Caco-2 (cell line): ENCODE measurements around the gene IPP. TPM values are rescaled to one million over a fixed set of nuclear protein-coding genes. Genes with fewer than 3 reads are reported as not detected.
A peak's percentile ranks its signal among the peaks of the same experiment; 100 is the strongest.

ENCODE experiments used
- BruUV-seq: library from RNA; stranded (reverse); fragments of 400-500 nt; replicated peaks from 2 replicates; lab custom pipeline; 2021; lab: Mats Ljungman, UMichigan
- CTCF ChIA-PET: fragments of 300-600 bp; sonication (Branson Sonifier 250); formaldehyde crosslinking; loops from one replicate; lab custom pipeline; 2022; ENCODE audit warnings: antibody characterized with exemption; lab: Charles Lee
- POLR2A ChIA-PET: fragments of 300-600 bp; sonication (Branson Sonifier 250); formaldehyde crosslinking; loops from one replicate; lab custom pipeline; 2022; ENCODE audit warnings: antibody characterized with exemption; lab: Charles Lee
- DNase-seq, 2 experiments: peaks; one replicate each; pipeline versions ENCODE4 v3.0.0 to v3.0.0-alpha.2; 2020 to 2022
- H3K27me3 ChIP-seq: replicated peaks from 2 replicates; pipeline ENCODE4 v1.6.0; 2011; ENCODE audit warnings: low read length; ENCODE audit not compliant: control insufficient read depth, insufficient read depth
- H3K36me3 ChIP-seq: 2 replicates; pipeline ENCODE4 v1.5.1; 2011; ENCODE audit warnings: low read length; ENCODE audit not compliant: control insufficient read depth, insufficient read depth
- H3K4me1 ChIP-seq: fragments of 250-450 bp; sonication (Bioruptor Pico); 2 replicates; pipeline ENCODE4 v1.5.1; 2020; ENCODE audit warnings: mild to moderate bottlenecking
- H3K4me3 ChIP-seq: 2 replicates; pipeline ENCODE4 v1.5.1; 2011; ENCODE audit warnings: low read depth, mild to moderate bottlenecking, control low read depth, low read length
- H3K9me3 ChIP-seq: fragments of 250-450 bp; sonication (Bioruptor Pico); 2 replicates; pipeline ENCODE4 v1.5.1; 2020; ENCODE audit warnings: mild to moderate bottlenecking, moderate library complexity
- H3K27ac Mint-ChIP-seq: one replicate; pipeline ENCODE4 v1.8.0; 2022; ENCODE audit warnings: mixed read lengths; ENCODE audit not compliant: unreplicated experiment
- H3K27me3 Mint-ChIP-seq: one replicate; pipeline ENCODE4 v1.8.0; 2022; ENCODE audit warnings: mixed read lengths; ENCODE audit not compliant: insufficient read depth, unreplicated experiment
- H3K36me3 Mint-ChIP-seq: one replicate; pipeline ENCODE4 v1.8.0; 2022; ENCODE audit warnings: mild to moderate bottlenecking, mixed read lengths; ENCODE audit not compliant: insufficient read depth, unreplicated experiment
- H3K4me1 Mint-ChIP-seq: one replicate; pipeline ENCODE4 v1.8.0; 2022; ENCODE audit warnings: low read depth, mixed read lengths; ENCODE audit not compliant: unreplicated experiment
- H3K4me3 Mint-ChIP-seq: one replicate; pipeline ENCODE4 v1.8.0; 2022; ENCODE audit warnings: mild to moderate bottlenecking, moderate library complexity, mixed read lengths; ENCODE audit not compliant: unreplicated experiment
- H3K9me3 Mint-ChIP-seq: one replicate; pipeline ENCODE4 v1.8.0; 2022; ENCODE audit warnings: mixed read lengths; ENCODE audit not compliant: unreplicated experiment
- intact Hi-C: fragments of 100-400 bp; cut with micrococcal nuclease; formaldehyde crosslinking; loops from one replicate; pipeline ENCODE4 v1.10.0; 2022; ENCODE audit not compliant: unreplicated experiment
- total RNA-seq: library from RNA; stranded (reverse); gene quantifications from 2 replicates; pipeline ENCODE4 v1.2.3, GENCODE V29; 2022
- TF ChIP-seq, protein P1 (sequence below), 2 experiments: fragments of 200-600 bp in 1 of 2; IDR thresholded peaks; 1 replicate in 1 of 2; 2 replicates in 1 of 2; pipeline versions ENCODE4 v1.5.1 to v1.8.0; 2011 to 2022; ENCODE audit warnings: antibody characterized with exemption in 1 of 2, control low read depth in 1 of 2, inconsistent platforms in 1 of 2, low read depth in 1 of 2, low read length in 1 of 2, mild to moderate bottlenecking in 1 of 2, moderate library complexity in 1 of 2; ENCODE audit not compliant: insufficient read depth in 1 of 2, severe bottlenecking in 1 of 2, unreplicated experiment in 1 of 2

IPP gene
- total RNA-seq, 1 experiment from 2014 or later, result 7.6 TPM

DNA sequence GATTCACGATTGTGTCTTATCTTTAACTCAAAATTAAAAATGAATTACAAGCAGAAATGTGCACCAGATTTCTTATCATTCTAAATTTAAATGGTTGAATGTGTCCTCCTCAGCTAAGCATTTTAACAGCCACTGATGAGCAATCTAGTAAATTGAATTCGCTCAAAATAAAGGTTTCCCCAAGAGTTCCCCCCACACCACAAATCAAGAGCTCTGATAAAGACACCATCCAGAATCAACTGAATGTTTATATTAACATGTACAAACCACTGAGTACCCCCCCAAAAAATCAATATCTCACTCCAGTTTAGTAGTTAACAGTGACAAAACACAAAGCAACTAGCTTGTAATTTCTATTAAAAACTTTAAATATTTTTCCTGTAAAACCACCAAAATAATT, 66.1 kb downstream of the IPP start:
- CTCF ChIA-PET, result no interaction called here
- H3K4me1 Mint-ChIP-seq, result no peaks in the 10 kb centered on the region
- no peaks in the 10 kb centered on the region for H3K9me3 ChIP-seq

GRCh38 chr1:45682942-45683341, 67.5 kb downstream of the IPP start:
- H3K4me1 ChIP-seq, result no peaks in the 10 kb centered on the region; the same call in 1 of the 2 replicates
- H3K4me3 ChIP-seq, result no peak overlapping the region
- no peak overlapping the region for H3K27ac Mint-ChIP-seq
- TF ChIP-seq, protein P1, sequence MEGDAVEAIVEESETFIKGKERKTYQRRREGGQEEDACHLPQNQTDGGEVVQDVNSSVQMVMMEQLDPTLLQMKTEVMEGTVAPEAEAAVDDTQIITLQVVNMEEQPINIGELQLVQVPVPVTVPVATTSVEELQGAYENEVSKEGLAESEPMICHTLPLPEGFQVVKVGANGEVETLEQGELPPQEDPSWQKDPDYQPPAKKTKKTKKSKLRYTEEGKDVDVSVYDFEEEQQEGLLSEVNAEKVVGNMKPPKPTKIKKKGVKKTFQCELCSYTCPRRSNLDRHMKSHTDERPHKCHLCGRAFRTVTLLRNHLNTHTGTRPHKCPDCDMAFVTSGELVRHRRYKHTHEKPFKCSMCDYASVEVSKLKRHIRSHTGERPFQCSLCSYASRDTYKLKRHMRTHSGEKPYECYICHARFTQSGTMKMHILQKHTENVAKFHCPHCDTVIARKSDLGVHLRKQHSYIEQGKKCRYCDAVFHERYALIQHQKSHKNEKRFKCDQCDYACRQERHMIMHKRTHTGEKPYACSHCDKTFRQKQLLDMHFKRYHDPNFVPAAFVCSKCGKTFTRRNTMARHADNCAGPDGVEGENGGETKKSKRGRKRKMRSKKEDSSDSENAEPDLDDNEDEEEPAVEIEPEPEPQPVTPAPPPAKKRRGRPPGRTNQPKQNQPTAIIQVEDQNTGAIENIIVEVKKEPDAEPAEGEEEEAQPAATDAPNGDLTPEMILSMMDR (IDR thresholded peaks at IDR 0.05; ENCODE audit: insufficient read depth in 1 of 2, low read depth in 1 of 2, low read length in 1 of 2, severe bottlenecking in 1 of 2, unreplicated experiment in 1 of 2), result no peak
- H3K27me3 ChIP-seq, result no peaks in the 10 kb centered on the region
- no TSS peak for BruUV-seq
- H3K27me3 Mint-ChIP-seq, result no peaks in the 10 kb centered on the region
- H3K36me3 Mint-ChIP-seq, result peaks cover 19% of the 10 kb centered on the region
- no peaks in the 10 kb centered on the region for H3K36me3 ChIP-seq
- ChIA-PET POLR2A (no interaction called here), CTCF (no interaction called here)
- H3K4me1 Mint-ChIP-seq, result peaks cover 3% of the 10 kb centered on the region
- no peak overlapping the region for H3K4me3 Mint-ChIP-seq
- intact Hi-C loops, result loop anchor here (10.0 kb wide), 1 partner anchor 188 kb away; the partner anchor contains the start of gene TESK2
- no peaks in the 10 kb centered on the region for H3K9me3 Mint-ChIP-seq
- no peaks in the 10 kb centered on the region for H3K9me3 ChIP-seq
- DNase-seq, result no peak

More for the DNA sequence above, 66.1 kb downstream of the IPP start:
- Histone ChIP-seq H3K4me1 (no peaks in the 10 kb centered on the region; the same call in 1 of the 2 replicates), H3K4me3 (peak overlapping the region; percentile 77), H3K27me3 (no peaks in the 10 kb centered on the region), H3K36me3 (no peaks in the 10 kb centered on the region)
- BruUV-seq, result no TSS peak
- H3K36me3 Mint-ChIP-seq, result peaks cover 25% of the 10 kb centered on the region
- no peaks in the 10 kb centered on the region for H3K9me3 Mint-ChIP-seq
- H3K27me3 Mint-ChIP-seq, result no peaks in the 10 kb centered on the region
- peak overlapping the region; percentile 25 for H3K27ac Mint-ChIP-seq
- no peak for DNase-seq
- peak overlapping the region; percentile 84 for H3K4me3 Mint-ChIP-seq
- intact Hi-C loops, result loop anchor here (10.0 kb wide), 1 partner anchor 190 kb away; the partner anchor contains the start of gene TESK2
- POLR2A ChIA-PET, result no interaction called here
- TF ChIP-seq, protein P1 (IDR thresholded peaks at IDR 0.05; ENCODE audit: insufficient read depth in 1 of 2, low read depth in 1 of 2, low read length in 1 of 2, severe bottlenecking in 1 of 2, unreplicated experiment in 1 of 2), result no peak

- Mint-ChIP-seq H3K4me1 (peaks cover 7% of the 10 kb centered on the region), H3K36me3 (no peaks in the 10 kb centered on the region), H3K4me3 (no peak overlapping the region), H3K9me3 (no peaks in the 10 kb centered on the region), H3K27ac (no peak overlapping the region), H3K27me3 (no peaks in the 10 kb centered on the region)
- Histone ChIP-seq H3K27me3 (no peaks in the 10 kb centered on the region), H3K4me3 (no peak overlapping the region), H3K4me1 (no peaks in the 10 kb centered on the region; the same call in 1 of the 2 replicates), H3K36me3 (no peaks in the 10 kb centered on the region), H3K9me3 (no peaks in the 10 kb centered on the region)
- DNase-seq, result no peak
- BruUV-seq, result no TSS peak
- TF ChIP-seq, protein P1 (IDR thresholded peaks at IDR 0.05; ENCODE audit: insufficient read depth in 1 of 2, low read depth in 1 of 2, low read length in 1 of 2, severe bottlenecking in 1 of 2, unreplicated experiment in 1 of 2), result no peak
- intact Hi-C loops, result no loop called here
- CTCF ChIA-PET, result no interaction called here
- POLR2A ChIA-PET, result no interaction called here
Measured at GRCh38 chr1:45679123-45679522, 71.3 kb downstream of the IPP start.
